AG10803 (cell line): ENCODE data around the gene ITCH.
"Not testable (repeated sequence)": the region's sequence is repeated elsewhere in the genome, so short reads cannot be mapped to it uniquely, and the experiment has no call there.

Experiments used
- DNase-seq: peaks from one replicate; pipeline ENCODE4 v3.0.0; 2010; ENCODE audit warnings: low read depth
- H3K4me3 ChIP-seq: 2 replicates; pipeline ENCODE4 v1.5.1; 2011; ENCODE audit warnings: mild to moderate bottlenecking, low read length, control low read depth
- CTCF ChIP-seq: conservative IDR thresholded peaks from 2 replicates; pipeline ENCODE4 v1.5.1; 2011; ENCODE audit warnings: mild to moderate bottlenecking, low read length, control low read depth, inconsistent platforms

ITCH gene

GRCh38 chr20:34495916-34496315 lies 132.8 kb downstream of the ITCH start:
- H3K4me3 ChIP-seq, result no peak overlapping the region
- TF ChIP-seq CTCF, result no peak
- DNase-seq, result no peak

- not testable (repeated sequence) for DNase-seq
Measured at GRCh38 chr20:34497596-34497995, 134.5 kb downstream of the ITCH start.

GRCh38 chr20:34500823-34501222 lies 137.8 kb downstream of the ITCH start:
- H3K4me3 ChIP-seq, result no peak overlapping the region
- no peak for DNase-seq
- TF ChIP-seq CTCF, result no peak

More at GRCh38 chr20:34497596-34497995, 134.5 kb downstream of the ITCH start:
- not testable (repeated sequence) for H3K4me3 ChIP-seq

GRCh38 chr20:34506480-34506879 lies 143.4 kb downstream of the ITCH start:
- H3K4me3 ChIP-seq, result no peak overlapping the region
- TF ChIP-seq CTCF, result no peak
- no peak for DNase-seq

GRCh38 chr20:34507702-34508413 lies 144.8 kb downstream of the ITCH start:
- no peak for DNase-seq
- no peak overlapping the region for H3K4me3 ChIP-seq
- TF ChIP-seq CTCF, result no peak

GRCh38 chr20:34510575-34510974 lies 147.5 kb downstream of the ITCH start:
- H3K4me3 ChIP-seq, result no peak overlapping the region
- no peak for DNase-seq
- TF ChIP-seq CTCF, result no peak

GRCh38 chr20:34511891-34512265 lies 148.8 kb downstream of the ITCH start:
- TF ChIP-seq CTCF, result no peak

More at GRCh38 chr20:34511891-34512265, 148.8 kb downstream of the ITCH start:
- no peak overlapping the region for H3K4me3 ChIP-seq
- no peak for DNase-seq
